ENCODE measurements around the gene LIX1. TPM values are rescaled to one million over a fixed set of nuclear protein-coding genes. Genes with fewer than 3 reads are reported as not detected.

Gene LIX1
- total RNA-seq, 1 experiment from 2014 or later, result not detected

- DNase-seq, result no peak
- CTCF ChIA-PET, result no interaction called here
- Mint-ChIP-seq H3K4me3 (ENCODE audit: low read depth, unreplicated experiment) (no peak overlapping the region), H3K4me1 (ENCODE audit: low read depth, unreplicated experiment) (no peaks in the 10 kb centered on the region), H3K9me3 (ENCODE audit: low read depth, unreplicated experiment) (no peaks in the 10 kb centered on the region), H3K27me3 (ENCODE audit: unreplicated experiment) (no peaks in the 10 kb centered on the region), H3K27ac (ENCODE audit: unreplicated experiment) (no peak overlapping the region), H3K36me3 (ENCODE audit: insufficient read depth, unreplicated experiment) (no peaks in the 10 kb centered on the region)
- no peak for TF ChIP-seq CTCF (IDR thresholded peaks at IDR 0.05; ENCODE audit: unreplicated experiment)
- intact Hi-C loops (cut with micrococcal nuclease; ENCODE audit: unreplicated experiment), result no loop called here
- BruUV-seq (replicated peaks), result no TSS peak
Observed at GRCh38 chr5:97102010-97102470, 40.4 kb downstream of the LIX1 start.

- Mint-ChIP-seq H3K4me1 (ENCODE audit: low read depth, unreplicated experiment) (no peaks in the 10 kb centered on the region), H3K27ac (ENCODE audit: unreplicated experiment) (no peak overlapping the region), H3K4me3 (ENCODE audit: low read depth, unreplicated experiment) (no peak overlapping the region), H3K36me3 (ENCODE audit: insufficient read depth, unreplicated experiment) (no peaks in the 10 kb centered on the region), H3K27me3 (ENCODE audit: unreplicated experiment) (no peaks in the 10 kb centered on the region), H3K9me3 (ENCODE audit: low read depth, unreplicated experiment) (no peaks in the 10 kb centered on the region)
- intact Hi-C loops (cut with micrococcal nuclease; ENCODE audit: unreplicated experiment), result no loop called here
- BruUV-seq (replicated peaks), result no TSS peak
- TF ChIP-seq CTCF (IDR thresholded peaks at IDR 0.05; ENCODE audit: unreplicated experiment), result no peak
- DNase-seq, result no peak
- CTCF ChIA-PET, result no interaction called here
Observed at GRCh38 chr5:97101189-97101910, 41.1 kb downstream of the LIX1 start.

GRCh38 chr5:97100476-97100875, 41.9 kb downstream of the LIX1 start:
- no peak overlapping the region for H3K4me3 Mint-ChIP-seq (ENCODE audit: low read depth, unreplicated experiment)
- intact Hi-C loops (cut with micrococcal nuclease; ENCODE audit: unreplicated experiment), result no loop called here
- no peak for TF ChIP-seq CTCF (IDR thresholded peaks at IDR 0.05; ENCODE audit: unreplicated experiment)
- no peaks in the 10 kb centered on the region for H3K27me3 Mint-ChIP-seq (ENCODE audit: unreplicated experiment)
- no peaks in the 10 kb centered on the region for H3K4me1 Mint-ChIP-seq (ENCODE audit: low read depth, unreplicated experiment)
- no TSS peak for BruUV-seq (replicated peaks)
- no peaks in the 10 kb centered on the region for H3K9me3 Mint-ChIP-seq (ENCODE audit: low read depth, unreplicated experiment)
- CTCF ChIA-PET, result no interaction called here
- no peaks in the 10 kb centered on the region for H3K36me3 Mint-ChIP-seq (ENCODE audit: insufficient read depth, unreplicated experiment)
- no peak for DNase-seq
- no peak overlapping the region for H3K27ac Mint-ChIP-seq (ENCODE audit: unreplicated experiment)

- H3K27me3 Mint-ChIP-seq (ENCODE audit: unreplicated experiment), result no peaks in the 10 kb centered on the region
- H3K27ac Mint-ChIP-seq (ENCODE audit: unreplicated experiment), result no peak overlapping the region
- no peak for DNase-seq
- no peaks in the 10 kb centered on the region for H3K4me1 Mint-ChIP-seq (ENCODE audit: low read depth, unreplicated experiment)
- H3K36me3 Mint-ChIP-seq (ENCODE audit: insufficient read depth, unreplicated experiment), result no peaks in the 10 kb centered on the region
- intact Hi-C loops (cut with micrococcal nuclease; ENCODE audit: unreplicated experiment), result no loop called here
- H3K4me3 Mint-ChIP-seq (ENCODE audit: low read depth, unreplicated experiment), result no peak overlapping the region
- no peak for TF ChIP-seq CTCF (IDR thresholded peaks at IDR 0.05; ENCODE audit: unreplicated experiment)
- H3K9me3 Mint-ChIP-seq (ENCODE audit: low read depth, unreplicated experiment), result no peaks in the 10 kb centered on the region
- no TSS peak for BruUV-seq (replicated peaks)
- CTCF ChIA-PET, result no interaction called here
Observed at GRCh38 chr5:97098922-97099321, 43.5 kb downstream of the LIX1 start.
